ENCODE results near the gene C4BPB. TPM values are rescaled to one million over a fixed set of nuclear protein-coding genes. Genes with fewer than 3 reads are reported as not detected.
A peak's percentile ranks its signal among the peaks of the same experiment; 100 is the strongest.

The C4BPB gene
- total RNA-seq, 1 experiment from 2014 or later, result not detected

DNA sequence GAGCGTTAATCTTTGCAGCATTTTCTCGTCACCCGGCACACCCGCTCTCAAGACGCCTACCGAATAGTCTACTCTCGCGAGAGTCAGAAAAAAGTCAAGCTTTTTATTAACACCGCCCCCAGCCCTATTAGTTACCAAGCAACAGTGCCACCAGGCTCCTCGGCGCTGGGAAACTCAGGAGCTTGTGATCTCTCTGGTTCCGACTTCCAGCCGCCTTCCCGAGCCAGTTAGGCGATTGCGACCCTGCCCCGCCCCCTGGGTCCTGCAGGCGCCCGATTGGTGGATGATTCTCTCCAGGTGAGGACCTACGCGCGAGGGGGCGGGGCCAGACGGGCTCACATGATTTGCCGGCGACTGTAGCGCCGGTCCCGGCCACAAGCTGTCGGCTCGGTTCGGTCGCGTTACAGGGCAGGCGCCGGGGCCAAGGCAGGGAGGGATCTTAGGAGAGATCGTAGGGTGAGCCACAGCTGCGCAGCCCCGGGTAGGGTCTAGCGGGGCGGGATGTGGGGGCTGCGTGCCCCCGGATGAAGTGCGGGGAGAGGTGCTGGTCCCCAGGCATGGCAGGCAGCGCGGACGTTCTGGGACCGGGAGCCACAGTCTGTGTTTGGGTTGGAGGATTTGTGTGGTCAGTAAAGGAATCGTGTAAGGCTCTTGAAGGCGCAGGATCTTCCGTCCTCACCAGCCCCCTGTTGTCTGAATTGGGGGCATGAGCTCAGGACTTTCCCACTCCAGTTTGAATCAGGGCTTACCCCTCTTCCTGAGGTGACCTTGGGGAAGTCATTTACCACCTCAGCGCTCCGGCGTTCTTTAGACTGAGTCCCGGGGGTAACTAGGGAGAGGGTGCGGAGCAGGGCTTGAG is 35.5 kb upstream of the C4BPB start, which contains the start of gene PFKFB2:
Gene PFKFB2, plus strand, starts transcription at position 365 of the 859 bp plus-strand sequence. CDS start 1,443 bp downstream, outside the sequence.
- Histone ChIP-seq H3K23me2 (ENCODE audit: insufficient read length, low read depth, low read length, poor library complexity, severe bottlenecking) (peaks cover 11% of the 10 kb centered on the region), H3K18ac (ENCODE audit: insufficient read length, low read depth, low read length) (peak within 1 kb of the TSS; percentile 83), H3K56ac (ENCODE audit: insufficient read length, low read depth, low read length) (no peak within 1 kb of the TSS), H4K91ac (ENCODE audit: insufficient read length, low read depth, low read length) (no peak within 1 kb of the TSS), H2BK5ac (ENCODE audit: insufficient read length, low read length) (peak within 1 kb of the TSS; percentile 36), H3K9me3 (ENCODE audit: control insufficient read depth, low read depth, low read length) (no peaks in the 10 kb centered on the region), H3K4ac (ENCODE audit: low read depth, low read length) (no peak within 1 kb of the TSS), H2BK120ac (ENCODE audit: low read depth, low read length, poor library complexity, severe bottlenecking) (no peak within 1 kb of the TSS), H3K9ac (ENCODE audit: extremely low read depth, insufficient read length, low read length) (peak within 1 kb of the TSS; percentile 85), H2BK20ac (ENCODE audit: low read depth, low read length, poor library complexity, severe bottlenecking) (no peak within 1 kb of the TSS), H3K4me2 (ENCODE audit: insufficient read depth, insufficient read length, low read length) (peak within 1 kb of the TSS; percentile 74), H3K14ac (ENCODE audit: insufficient read depth, low read length) (peak within 1 kb of the TSS; percentile 88), H3K79me2 (ENCODE audit: insufficient read depth, low read length) (peaks cover 10% of the 10 kb centered on the region; the same call in 1 of the 2 replicates), H3K23ac (ENCODE audit: insufficient read length, low read depth, low read length) (no peak within 1 kb of the TSS), H4K20me1 (ENCODE audit: control insufficient read depth, insufficient read depth, insufficient read length) (no peaks in the 10 kb centered on the region), H2BK12ac (ENCODE audit: insufficient read length, low read depth, low read length) (no peak within 1 kb of the TSS), H2AFZ (ENCODE audit: low read length) (no peak within 1 kb of the TSS), H2AK5ac (ENCODE audit: insufficient read length, low read length) (no peak within 1 kb of the TSS), H3K79me1 (ENCODE audit: insufficient read depth, low read depth, low read length, poor library complexity, severe bottlenecking) (no peaks in the 10 kb centered on the region), H3T11ph (ENCODE audit: low read length) (no peak within 1 kb of the TSS), H4K5ac (ENCODE audit: insufficient read length, low read depth, low read length) (no peak within 1 kb of the TSS), H3K27ac (ENCODE audit: insufficient read length, low read depth, low read length) (peak within 1 kb of the TSS; percentile 42), H4K8ac (replicated peaks; ENCODE audit: insufficient read length, low read depth, low read length) (no peak within 1 kb of the TSS), H3K4me1 (ENCODE audit: insufficient read depth, low read length) (peaks cover 3% of the 10 kb centered on the region; the same call in 1 of the 2 replicates), H3K27me3 (ENCODE audit: insufficient read depth, low read length) (no peaks in the 10 kb centered on the region), H2BK15ac (ENCODE audit: low read depth, low read length) (peak within 1 kb of the TSS; percentile 41; the same call in 1 of the 2 replicates)
- Mint-ChIP-seq H3K36me3 (ENCODE audit: insufficient read depth in 1 of 3, low read depth in 3 of 3) (peaks cover 10 to 15% (median 11%) of the 10 kb centered on the region in 3 experiments; a peak in 6 of 7 replicates), H3K4me3 (peak within 1 kb of the TSS; percentile 99 to 100), H3K4me1 (peaks cover 22 to 30% of the 10 kb centered on the region in 2 experiments), H3K9me3 (no peaks in the 10 kb centered on the region; a peak in 1 of 5 replicates), H3K27me3 (ENCODE audit: low read depth) (peaks cover 1% of the 10 kb centered on the region), H3K27ac (peak within 1 kb of the TSS; percentile 97 to 99 (median 97))
- DNase-seq, result peak; percentile 100
- no CpG with 5 or more reads among the region's 56 CpGs for WGBS (ENCODE audit: extremely low coverage, insufficient read length, low lambda C conversion rate)
- TF ChIP-seq, protein P1, sequence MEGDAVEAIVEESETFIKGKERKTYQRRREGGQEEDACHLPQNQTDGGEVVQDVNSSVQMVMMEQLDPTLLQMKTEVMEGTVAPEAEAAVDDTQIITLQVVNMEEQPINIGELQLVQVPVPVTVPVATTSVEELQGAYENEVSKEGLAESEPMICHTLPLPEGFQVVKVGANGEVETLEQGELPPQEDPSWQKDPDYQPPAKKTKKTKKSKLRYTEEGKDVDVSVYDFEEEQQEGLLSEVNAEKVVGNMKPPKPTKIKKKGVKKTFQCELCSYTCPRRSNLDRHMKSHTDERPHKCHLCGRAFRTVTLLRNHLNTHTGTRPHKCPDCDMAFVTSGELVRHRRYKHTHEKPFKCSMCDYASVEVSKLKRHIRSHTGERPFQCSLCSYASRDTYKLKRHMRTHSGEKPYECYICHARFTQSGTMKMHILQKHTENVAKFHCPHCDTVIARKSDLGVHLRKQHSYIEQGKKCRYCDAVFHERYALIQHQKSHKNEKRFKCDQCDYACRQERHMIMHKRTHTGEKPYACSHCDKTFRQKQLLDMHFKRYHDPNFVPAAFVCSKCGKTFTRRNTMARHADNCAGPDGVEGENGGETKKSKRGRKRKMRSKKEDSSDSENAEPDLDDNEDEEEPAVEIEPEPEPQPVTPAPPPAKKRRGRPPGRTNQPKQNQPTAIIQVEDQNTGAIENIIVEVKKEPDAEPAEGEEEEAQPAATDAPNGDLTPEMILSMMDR (conservative IDR thresholded peaks at IDR 0.05), result no peak; the same call in 2 of the 3 replicates
